Panc1 (cell line): ENCODE data around the gene MICALL2. TPM values are rescaled to one million over a fixed set of nuclear protein-coding genes. Genes with fewer than 3 reads are reported as not detected.

Source experiments
- ATAC-seq: fragments of 200-7000 bp; cut with Tn5 transposase; 2 replicates; pipeline ENCODE4 v1.9.1; 2020; ENCODE audit warnings: mild to moderate bottlenecking, moderate library complexity
- BruUV-seq: library from RNA; stranded (reverse); fragments of 400-500 nt; replicated peaks from 2 replicates; lab custom pipeline; 2021; lab: Mats Ljungman, UMichigan
- CTCF ChIA-PET: fragments of 300-600 bp; sonication (Branson Sonifier 250); formaldehyde crosslinking; loops from one replicate; lab custom pipeline; 2022; ENCODE audit warnings: antibody characterized with exemption; lab: Charles Lee
- POLR2A ChIA-PET: fragments of 300-600 bp; sonication (Branson Sonifier 250); formaldehyde crosslinking; loops from one replicate; lab custom pipeline; 2022; ENCODE audit warnings: antibody characterized with exemption; lab: Charles Lee
- DNase-seq: peaks from one replicate; pipeline ENCODE4 v3.0.0-alpha.2; 2010; ENCODE audit warnings: low read depth, low spot score
- H3K27ac ChIP-seq: 2 replicates; pipeline ENCODE4 v1.5.1; 2011; ENCODE audit warnings: mild to moderate bottlenecking, low read length, inconsistent platforms
- H3K27me3 ChIP-seq: fragments of 200-500 bp; sonication (Bioruptor generic); 2 replicates; pipeline ENCODE4 v1.6.0; 2014; ENCODE audit warnings: low read length, inconsistent platforms; ENCODE audit not compliant: control insufficient read depth, insufficient read depth
- H3K36me3 ChIP-seq: fragments of 200-500 bp; sonication (Bioruptor generic); 2 replicates; pipeline ENCODE4 v1.5.1; 2014; ENCODE audit warnings: inconsistent platforms, mild to moderate bottlenecking, low read length, moderate library complexity; ENCODE audit not compliant: control insufficient read depth, insufficient read depth
- H3K4me1 ChIP-seq: 2 replicates; pipeline ENCODE4 v1.5.1; 2011; ENCODE audit warnings: inconsistent platforms, mild to moderate bottlenecking, low read length, moderate library complexity; ENCODE audit not compliant: control insufficient read depth, insufficient read depth
- H3K4me3 ChIP-seq, 2 experiments: 2 replicates each; pipeline ENCODE4 v1.5.1; 2011 to 2012; ENCODE audit warnings: low read depth in 2 of 2, low read length in 2 of 2, mild to moderate bottlenecking in 2 of 2, inconsistent platforms in 1 of 2, moderate library complexity in 1 of 2
- H3K9me3 ChIP-seq: fragments of 200-500 bp; sonication (Bioruptor generic); 2 replicates; pipeline ENCODE4 v1.5.1; 2014; ENCODE audit warnings: low read depth, mild to moderate bottlenecking, inconsistent platforms, low read length, moderate library complexity; ENCODE audit not compliant: control insufficient read depth, insufficient read depth
- CTCF ChIP-seq: fragments of 450-650 bp; IDR thresholded peaks from 2 replicates; pipeline ENCODE4 v1.5.1; 2017; ENCODE audit warnings: mild to moderate bottlenecking
- POLR2AphosphoS5 ChIP-seq: IDR thresholded peaks from 2 replicates; pipeline ENCODE4 v1.6.1; 2012; ENCODE audit warnings: mild to moderate bottlenecking, low read depth, low read length, moderate library complexity
- REST ChIP-seq, 2 experiments: IDR thresholded peaks; 2 replicates each; pipeline ENCODE4 v1.6.1; 2011 to 2012; ENCODE audit warnings: low read depth in 2 of 2, control low read depth in 1 of 2, low read length in 1 of 2, mild to moderate bottlenecking in 1 of 2, moderate library complexity in 1 of 2; ENCODE audit not compliant: insufficient read depth in 1 of 2
- SIN3A ChIP-seq: IDR thresholded peaks from 2 replicates; pipeline ENCODE4 v1.6.1; 2012; ENCODE audit warnings: low read depth, mild to moderate bottlenecking, low read length, moderate library complexity, borderline replicate concordance; ENCODE audit not compliant: insufficient read depth
- TCF7L2 ChIP-seq: IDR thresholded peaks from 2 replicates; pipeline ENCODE4 v1.6.1; 2011; ENCODE audit warnings: mild to moderate bottlenecking, low read depth, low read length, inconsistent platforms
- in situ Hi-C: cut with HindIII; loops from 2 replicates; pipeline ENCODE4 v1.10.0; 2016; ENCODE audit warnings: low sequenced_read_pairs, low pct_unique_long_range_greater_than_20kb
- intact Hi-C: fragments of 100-400 bp; cut with micrococcal nuclease; formaldehyde crosslinking; loops from one replicate; pipeline ENCODE4 v1.10.0; 2022; ENCODE audit not compliant: unreplicated experiment
- total RNA-seq: library from RNA; stranded (reverse); gene quantifications from one replicate; pipeline ENCODE4 v1.2.1, GENCODE V29; 2021; ENCODE audit not compliant: unreplicated experiment

The MICALL2 gene
- total RNA-seq, 1 experiment from 2014 or later = 144 TPM

- no peaks in the 10 kb centered on the region for H3K4me1 ChIP-seq
- intact Hi-C loops (no loop called here), in situ Hi-C loops (no loop called here)
- BruUV-seq = no TSS peak
- ATAC-seq (no peak), DNase-seq (no peak)
- no peak overlapping the region for H3K4me3 ChIP-seq
- ChIA-PET POLR2A (no interaction called here), CTCF (no interaction called here)
- TF ChIP-seq REST (IDR thresholded peaks at IDR 0.05; ENCODE audit: insufficient read depth in 1 of 2, low read depth in 2 of 2, low read length in 1 of 2) (no peak), CTCF (no peak), SIN3A (no peak), TCF7L2 (no peak), POLR2AphosphoS5 (no peak)
- H3K36me3 ChIP-seq = no peaks in the 10 kb centered on the region
- H3K27me3 ChIP-seq = no peaks in the 10 kb centered on the region
- H3K27ac ChIP-seq = no peak overlapping the region
- H3K9me3 ChIP-seq = peaks cover 4% of the 10 kb centered on the region; the same call in 1 of the 2 replicates
Observed at GRCh38 chr7:1396195-1396594, 63.1 kb downstream of the MICALL2 start.

- CTCF ChIA-PET = no interaction called here
- TF ChIP-seq CTCF (no peak), SIN3A (no peak), POLR2AphosphoS5 (no peak), TCF7L2 (no peak), REST (IDR thresholded peaks at IDR 0.05; ENCODE audit: insufficient read depth in 1 of 2, low read depth in 2 of 2, low read length in 1 of 2) (no peak)
- H3K4me3 ChIP-seq = no peak overlapping the region
- POLR2A ChIA-PET = no interaction called here
- no peak for ATAC-seq
- 0 out of 2 replicates have a peak, but pooled peaks cover 2% of the 10 kb centered on the region for H3K27me3 ChIP-seq
- H3K36me3 ChIP-seq = no peaks in the 10 kb centered on the region
- intact Hi-C loops = no loop called here
- DNase-seq = no peak
- no peak overlapping the region for H3K27ac ChIP-seq
- BruUV-seq = no TSS peak
- in situ Hi-C loops = no loop called here
- peaks cover 4% of the 10 kb centered on the region; the same call in 1 of the 2 replicates for H3K9me3 ChIP-seq
- H3K4me1 ChIP-seq = no peaks in the 10 kb centered on the region
Observed at GRCh38 chr7:1395211-1396070, 63.8 kb downstream of the MICALL2 start.
